ENCODE data around the gene CRYZL1.

CRYZL1 gene

GRCh38 chr21:33654412-33654811 lies 12.9 kb upstream of the CRYZL1 start:
- Mint-ChIP-seq H3K9me3 (no peaks in the 10 kb centered on the region), H3K4me1 (ENCODE audit: low read depth) (peaks cover 5% of the 10 kb centered on the region)

GRCh38 chr21:33651965-33652680 lies 10.6 kb upstream of the CRYZL1 start:
- H3K4me1 Mint-ChIP-seq (ENCODE audit: low read depth): peaks cover 1% of the 10 kb centered on the region
- no peak for DNase-seq (ENCODE audit: low spot score)
- no peaks in the 10 kb centered on the region for H3K36me3 Mint-ChIP-seq (ENCODE audit: low read depth)
- H3K27me3 Mint-ChIP-seq (ENCODE audit: low read depth): peaks cover 8% of the 10 kb centered on the region
- H3K4me3 Mint-ChIP-seq: no peak overlapping the region
- no peak overlapping the region for H3K27ac Mint-ChIP-seq
- no peaks in the 10 kb centered on the region for H3K9me3 Mint-ChIP-seq

More at GRCh38 chr21:33654412-33654811, 12.9 kb upstream of the CRYZL1 start:
- Mint-ChIP-seq H3K27me3 (ENCODE audit: low read depth) (peaks cover 3% of the 10 kb centered on the region), H3K4me3 (no peak overlapping the region), H3K27ac (no peak overlapping the region), H3K36me3 (ENCODE audit: low read depth) (no peaks in the 10 kb centered on the region)
- DNase-seq (ENCODE audit: low spot score): no peak

DNA sequence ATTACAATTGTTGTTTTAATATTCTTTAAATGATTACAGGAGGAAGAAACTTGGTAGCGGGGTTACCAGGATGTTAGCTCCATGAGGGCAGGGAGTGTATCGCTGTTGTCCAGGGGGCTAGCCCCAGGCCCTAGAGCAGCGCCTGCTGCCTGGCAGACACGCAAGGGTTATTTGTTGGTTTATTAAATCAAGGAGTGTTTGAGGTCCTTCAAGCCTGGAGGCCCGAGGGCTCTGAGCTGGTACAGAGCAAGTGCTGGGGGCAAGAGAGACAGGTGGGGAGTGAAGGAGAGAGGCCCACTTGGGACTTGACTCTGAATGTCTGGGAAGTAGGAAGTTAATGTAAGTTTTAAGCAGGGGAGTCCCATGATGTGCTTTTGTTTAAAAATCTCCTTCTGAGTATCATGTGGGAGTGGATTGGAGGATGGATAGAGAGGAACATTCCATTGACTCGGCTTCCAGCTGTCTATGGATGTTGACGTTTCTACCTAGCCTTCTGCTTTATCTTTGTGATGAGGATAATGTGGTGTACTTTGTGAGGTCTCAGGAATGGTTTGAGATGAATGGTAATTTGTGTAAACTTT lies 9.5 kb upstream of the CRYZL1 start:
- Mint-ChIP-seq H3K27me3 (ENCODE audit: low read depth) (peaks cover 8% of the 10 kb centered on the region), H3K4me1 (ENCODE audit: low read depth) (no peaks in the 10 kb centered on the region), H3K27ac (no peak overlapping the region)

DNA sequence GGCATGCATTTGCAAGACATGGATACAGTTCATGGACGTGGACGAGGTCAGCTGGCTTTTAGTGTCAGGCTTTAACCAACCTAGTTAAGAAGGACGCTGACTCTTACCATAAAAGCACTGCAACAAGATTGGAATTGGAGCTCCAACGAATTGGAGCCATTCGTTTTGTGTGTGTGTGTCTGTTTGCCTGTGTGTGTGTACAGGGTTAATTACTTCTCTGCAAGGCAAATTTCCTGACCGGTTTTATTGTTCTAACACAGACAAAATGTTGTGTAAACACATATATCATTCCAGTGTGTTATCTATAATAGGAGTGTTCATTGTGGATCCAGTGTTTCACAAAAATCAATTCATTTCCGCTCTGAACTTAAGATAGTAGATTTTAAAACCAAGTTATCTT lies 8.7 kb upstream of the CRYZL1 start:
- H3K4me1 Mint-ChIP-seq (ENCODE audit: low read depth): no peaks in the 10 kb centered on the region
- H3K36me3 Mint-ChIP-seq (ENCODE audit: low read depth): no peaks in the 10 kb centered on the region
- peaks cover 9% of the 10 kb centered on the region for H3K27me3 Mint-ChIP-seq (ENCODE audit: low read depth)
- no peak overlapping the region for H3K4me3 Mint-ChIP-seq
- no peak overlapping the region for H3K27ac Mint-ChIP-seq
- DNase-seq (ENCODE audit: low spot score): no peak
- H3K9me3 Mint-ChIP-seq: no peaks in the 10 kb centered on the region

More for the DNA sequence above, 9.5 kb upstream of the CRYZL1 start:
- Mint-ChIP-seq H3K36me3 (ENCODE audit: low read depth) (no peaks in the 10 kb centered on the region), H3K4me3 (no peak overlapping the region), H3K9me3 (no peaks in the 10 kb centered on the region)
- DNase-seq (ENCODE audit: low spot score): no peak

- no peak overlapping the region for H3K4me3 Mint-ChIP-seq
- no peak for DNase-seq (ENCODE audit: low spot score)
- H3K9me3 Mint-ChIP-seq: no peaks in the 10 kb centered on the region
- peaks cover 3% of the 10 kb centered on the region for H3K4me1 Mint-ChIP-seq (ENCODE audit: low read depth)
- no peaks in the 10 kb centered on the region for H3K36me3 Mint-ChIP-seq (ENCODE audit: low read depth)
- peaks cover 25% of the 10 kb centered on the region for H3K27me3 Mint-ChIP-seq (ENCODE audit: low read depth)
- H3K27ac Mint-ChIP-seq: no peak overlapping the region
These were observed 7.0 kb upstream of the CRYZL1 start for GRCh38 chr21:33648555-33648954.

DNA sequence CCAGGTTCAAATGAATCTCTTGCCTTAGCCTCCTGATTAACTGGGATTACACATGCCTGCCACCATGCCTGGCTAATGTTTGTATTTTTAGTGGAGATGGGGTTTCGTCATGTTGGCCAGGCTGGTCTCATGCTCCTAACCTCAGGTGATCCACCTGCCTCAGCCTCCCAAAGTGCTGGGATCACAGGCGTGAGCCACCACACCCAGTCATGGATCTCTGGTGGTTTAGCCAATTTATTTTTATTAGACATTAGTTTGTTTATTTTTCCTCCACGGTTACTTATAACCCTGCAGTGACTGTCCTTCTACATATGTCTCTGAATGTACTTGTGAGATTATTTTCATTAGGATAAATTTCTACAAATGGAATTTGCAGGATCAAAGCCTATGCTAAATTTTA lies 6.0 kb upstream of the CRYZL1 start:
- no peak for DNase-seq (ENCODE audit: low spot score)
- no peaks in the 10 kb centered on the region for H3K36me3 Mint-ChIP-seq (ENCODE audit: low read depth)
- H3K27me3 Mint-ChIP-seq (ENCODE audit: low read depth): peaks cover 30% of the 10 kb centered on the region
- H3K4me3 Mint-ChIP-seq: no peak overlapping the region
- H3K27ac Mint-ChIP-seq: no peak overlapping the region
- H3K9me3 Mint-ChIP-seq: no peaks in the 10 kb centered on the region
- peaks cover 8% of the 10 kb centered on the region for H3K4me1 Mint-ChIP-seq (ENCODE audit: low read depth)

DNA sequence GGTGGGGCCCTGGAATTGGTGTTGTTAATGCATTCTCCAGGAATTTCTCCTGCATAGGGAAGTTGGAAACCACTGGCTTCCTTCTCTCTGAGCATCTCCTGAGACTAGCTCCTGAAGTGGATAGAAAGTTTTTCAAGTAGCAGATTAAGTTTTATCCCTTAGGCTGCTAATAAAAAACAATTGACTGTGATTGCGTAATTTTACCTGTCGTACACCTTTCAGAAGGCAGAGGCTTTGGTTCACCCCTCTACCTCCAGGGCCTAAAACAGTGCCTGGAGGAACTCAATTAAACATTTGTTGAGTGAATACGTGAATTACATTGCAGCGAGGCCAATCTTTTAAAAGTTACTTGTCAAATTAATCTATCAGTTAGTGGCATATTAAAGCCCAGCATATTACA lies 4.2 kb upstream of the CRYZL1 start:
- Mint-ChIP-seq H3K27ac (no peak overlapping the region), H3K27me3 (ENCODE audit: low read depth) (peaks cover 27% of the 10 kb centered on the region), H3K4me3 (no peak overlapping the region), H3K9me3 (no peaks in the 10 kb centered on the region), H3K4me1 (ENCODE audit: low read depth) (peaks cover 12% of the 10 kb centered on the region), H3K36me3 (ENCODE audit: low read depth) (peaks cover 4% of the 10 kb centered on the region)
- DNase-seq (ENCODE audit: low spot score): no peak

- H3K36me3 Mint-ChIP-seq (ENCODE audit: low read depth): peaks cover 4% of the 10 kb centered on the region
- peaks cover 12% of the 10 kb centered on the region for H3K4me1 Mint-ChIP-seq (ENCODE audit: low read depth)
- H3K27ac Mint-ChIP-seq: no peak overlapping the region
- no peaks in the 10 kb centered on the region for H3K9me3 Mint-ChIP-seq
- no peak for DNase-seq (ENCODE audit: low spot score)
- peaks cover 27% of the 10 kb centered on the region for H3K27me3 Mint-ChIP-seq (ENCODE audit: low read depth)
- no peak overlapping the region for H3K4me3 Mint-ChIP-seq
These were observed 3.0 kb upstream of the CRYZL1 start for GRCh38 chr21:33644383-33645074.

DNA sequence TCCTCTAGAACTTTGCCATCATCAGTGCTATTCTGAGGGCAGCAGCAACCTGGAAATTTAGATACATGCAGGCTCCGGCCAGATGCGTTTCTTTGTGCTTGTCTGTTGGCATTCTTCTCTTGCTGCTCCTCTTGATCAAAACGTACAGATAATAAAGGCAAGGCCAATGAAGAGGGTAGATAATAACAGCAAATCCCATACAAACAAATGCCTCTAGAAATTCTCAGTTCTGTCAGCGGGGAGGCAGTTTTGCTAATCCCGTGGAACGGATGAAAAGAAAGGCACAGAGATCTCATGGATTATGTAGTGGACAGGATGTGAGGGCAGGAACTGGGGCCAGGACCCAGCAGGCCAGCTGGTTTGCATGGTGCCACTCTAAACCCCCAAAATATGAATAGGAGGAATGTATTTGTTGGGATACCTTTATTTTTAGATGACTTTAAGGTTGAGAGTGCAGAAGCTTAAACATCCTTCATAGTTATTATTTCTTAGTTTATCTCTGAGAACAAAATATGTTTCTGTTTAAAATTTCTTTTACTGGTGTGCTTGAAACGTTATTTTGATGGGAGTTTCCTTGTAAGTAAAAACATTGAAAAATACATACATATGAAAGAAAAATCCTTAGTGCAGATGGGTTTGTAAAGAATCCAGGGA lies 2.2 kb upstream of the CRYZL1 start:
- DNase-seq (ENCODE audit: low spot score): no peak
- Mint-ChIP-seq H3K4me1 (ENCODE audit: low read depth) (peaks cover 12% of the 10 kb centered on the region), H3K27me3 (ENCODE audit: low read depth) (peaks cover 24% of the 10 kb centered on the region), H3K9me3 (no peaks in the 10 kb centered on the region), H3K27ac (no peak overlapping the region), H3K4me3 (peak overlapping the region; percentile 86), H3K36me3 (ENCODE audit: low read depth) (peaks cover 4% of the 10 kb centered on the region)

DNA sequence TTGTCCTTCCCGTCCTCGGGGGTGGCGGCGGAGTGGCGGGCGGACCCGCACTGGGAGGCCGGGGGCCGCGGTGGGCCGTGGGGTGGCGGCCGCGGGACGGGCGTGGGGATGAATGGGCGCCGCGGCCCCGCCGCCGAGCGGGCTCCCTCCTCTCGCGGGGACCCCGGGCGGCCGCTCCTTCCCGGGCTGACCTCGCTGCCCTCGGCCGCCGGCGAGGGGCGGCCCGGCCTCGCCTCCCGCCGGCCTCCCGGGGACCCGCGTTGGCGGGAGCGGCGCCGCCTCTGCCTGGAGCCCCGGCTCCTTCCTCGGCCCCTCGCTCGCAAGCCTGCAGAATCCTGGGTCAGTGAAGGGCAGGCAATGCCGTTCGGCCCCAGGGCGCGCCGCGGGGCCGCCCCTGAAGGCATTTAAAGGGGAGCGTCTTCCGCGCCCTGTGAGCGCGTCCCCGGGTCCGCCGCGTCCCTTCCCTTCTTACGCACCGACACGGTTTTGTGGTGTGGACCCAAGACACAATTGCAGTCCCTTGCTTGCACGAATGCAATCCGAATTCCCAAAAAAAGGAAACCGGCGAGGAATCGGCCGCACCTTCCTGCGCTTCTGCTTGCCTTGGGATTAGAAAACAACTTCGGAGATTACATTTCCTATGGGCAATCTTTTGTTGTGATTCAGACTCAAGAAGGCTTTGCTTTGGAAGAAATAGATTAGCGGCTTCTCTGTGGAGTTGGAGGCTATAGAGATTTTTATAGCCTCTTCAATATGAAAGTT lies 1.5 kb upstream of the CRYZL1 start:
- peak; percentile 13 for DNase-seq (ENCODE audit: low spot score)
- H3K9me3 Mint-ChIP-seq: no peaks in the 10 kb centered on the region
- peaks cover 15% of the 10 kb centered on the region for H3K4me1 Mint-ChIP-seq (ENCODE audit: low read depth)
- H3K36me3 Mint-ChIP-seq (ENCODE audit: low read depth): peaks cover 4% of the 10 kb centered on the region
- H3K27me3 Mint-ChIP-seq (ENCODE audit: low read depth): peaks cover 22% of the 10 kb centered on the region
- peak overlapping the region; percentile 86 for H3K4me3 Mint-ChIP-seq
- H3K27ac Mint-ChIP-seq: peak overlapping the region; percentile 52

- H3K36me3 Mint-ChIP-seq (ENCODE audit: low read depth): peaks cover 6% of the 10 kb centered on the region
- peak; percentile 98 for DNase-seq (ENCODE audit: low spot score)
- peak within 1 kb of the TSS; percentile 94 for H3K27ac Mint-ChIP-seq
- H3K4me1 Mint-ChIP-seq (ENCODE audit: low read depth): peaks cover 17% of the 10 kb centered on the region
- no peaks in the 10 kb centered on the region for H3K9me3 Mint-ChIP-seq
- peak within 1 kb of the TSS; percentile 88 for H3K4me3 Mint-ChIP-seq
- peaks cover 22% of the 10 kb centered on the region for H3K27me3 Mint-ChIP-seq (ENCODE audit: low read depth)
These were observed 720 bp upstream of the CRYZL1 start, which contains the start of gene ITSN1 for GRCh38 chr21:33642027-33642895. Gene ITSN1, plus strand, starts transcription at chr21:33642501. Its CDS starts 76,328 bp downstream, at chr21:33718829.

GRCh38 chr21:33640697-33641351 lies 717 bp downstream of the CRYZL1 start:
- peaks cover 22% of the 10 kb centered on the region for H3K27me3 Mint-ChIP-seq (ENCODE audit: low read depth)
- no peaks in the 10 kb centered on the region for H3K9me3 Mint-ChIP-seq
- DNase-seq (ENCODE audit: low spot score): no peak
- peaks cover 17% of the 10 kb centered on the region for H3K4me1 Mint-ChIP-seq (ENCODE audit: low read depth)
- H3K36me3 Mint-ChIP-seq (ENCODE audit: low read depth): peaks cover 9% of the 10 kb centered on the region
- H3K27ac Mint-ChIP-seq: peak overlapping the region; percentile 94
- H3K4me3 Mint-ChIP-seq: peak overlapping the region; percentile 88

All from T-helper 2 cell treated with Interferon-gamma antibody and Interleukin-4, amounts not matched to agents 5 μg/mL and 100 μg/mL, for 36 hours (primary cell).